ENCODE data around the gene PPP1R27. TPM values are rescaled to one million over a fixed set of nuclear protein-coding genes. Genes with fewer than 3 reads are reported as not detected.

PPP1R27 gene
- total RNA-seq: not detected in 2 replicates

GRCh38 chr17:81834831-81835267 is at the start of gene PPP1R27:
Gene PPP1R27, minus strand, starts transcription at chr17:81835050. Its CDS starts 97 bp downstream, at chr17:81834953.

GRCh38 chr17:81870981-81871386 is 36.1 kb upstream of the PPP1R27 start, which contains the start of gene ARHGDIA:
Gene ARHGDIA, minus strand, starts transcription at chr17:81871337. Its CDS starts 1,407 bp downstream, at chr17:81869930.

GRCh38 chr17:81859906-81860755 is 25.3 kb upstream of the PPP1R27 start, which contains the start of gene P4HB:
Gene P4HB, minus strand, starts transcription at chr17:81860535. Its CDS starts 64 bp downstream, at chr17:81860471.

GRCh38 chr17:81833160-81833920 is 1.5 kb downstream of the PPP1R27 start, which contains the start of gene MCRIP1:
Gene MCRIP1, minus strand, starts transcription at chr17:81833291. Its CDS starts 8,785 bp downstream, at chr17:81824506.

GRCh38 chr17:81803728-81804558 is 30.9 kb downstream of the PPP1R27 start, which contains the start of gene GCGR:
Gene GCGR, plus strand, starts transcription at chr17:81804150. Its CDS starts 4,869 bp downstream, at chr17:81809019.

Other genes starting within 250 kb of the PPP1R27 start
- gene NPLOC4, start 197.9 kb downstream of the PPP1R27 start, total RNA-seq: 47.5 and 50.4 TPM in 2 replicates
- gene TSPAN10, start 197.9 kb downstream of the PPP1R27 start, total RNA-seq: 0.49 and 0.72 TPM in 2 replicates
- not detected in 2 replicates for gene PDE6G, start 178.5 kb downstream of the PPP1R27 start, total RNA-seq
- gene OXLD1, start 168.4 kb downstream of the PPP1R27 start, total RNA-seq: 52.0 and 55.6 TPM in 2 replicates
- gene CCDC137, start 168.3 kb downstream of the PPP1R27 start, total RNA-seq: 10.9 and 30.5 TPM in 2 replicates
- 41.5 and 45.0 TPM in 2 replicates for gene ARL16, start 151.3 kb downstream of the PPP1R27 start, total RNA-seq
- 74.9 and 84.9 TPM in 2 replicates for gene HGS, start 151.0 kb downstream of the PPP1R27 start, total RNA-seq
- gene MRPL12, start 131.7 kb downstream of the PPP1R27 start, total RNA-seq: 45.7 and 65.5 TPM in 2 replicates
- gene SLC25A10, start 122.8 kb downstream of the PPP1R27 start, total RNA-seq: 11.8 and 12.3 TPM in 2 replicates
- not detected in 2 replicates for gene GCGR, start 30.9 kb downstream of the PPP1R27 start, total RNA-seq
- 79.1 and 107 TPM in 2 replicates for gene MCRIP1, start 1.8 kb downstream of the PPP1R27 start, total RNA-seq
- gene P4HB, start 25.5 kb upstream of the PPP1R27 start, total RNA-seq: 3,334 and 3,459 TPM in 2 replicates
- 303 and 339 TPM in 2 replicates for gene ARHGDIA, start 36.3 kb upstream of the PPP1R27 start, total RNA-seq
- 55.6 and 108 TPM in 2 replicates for gene ALYREF, start 56.5 kb upstream of the PPP1R27 start, total RNA-seq
- 195 and 225 TPM in 2 replicates for gene ANAPC11, start 56.7 kb upstream of the PPP1R27 start, total RNA-seq
- 6.6 TPM in 1 of 2 replicates, not detected in the other for gene NPB, start 67.2 kb upstream of the PPP1R27 start, total RNA-seq
- 28.3 and 50.5 TPM in 2 replicates for gene PCYT2, start 76.3 kb upstream of the PPP1R27 start, total RNA-seq
- 13.1 and 14.3 TPM in 2 replicates for gene SIRT7, start 83.1 kb upstream of the PPP1R27 start, total RNA-seq
- gene MAFG, start 92.7 kb upstream of the PPP1R27 start, total RNA-seq: 12.8 and 18.1 TPM in 2 replicates
- 155 and 219 TPM in 2 replicates for gene PYCR1, start 102.2 kb upstream of the PPP1R27 start, total RNA-seq
- not detected in 2 replicates for gene MYADML2, start 112.2 kb upstream of the PPP1R27 start, total RNA-seq
- gene NOTUM, start 126.1 kb upstream of the PPP1R27 start, total RNA-seq: not detected in 2 replicates
- gene ASPSCR1, start 142.6 kb upstream of the PPP1R27 start, total RNA-seq: 14.3 and 17.8 TPM in 2 replicates
- 69.9 and 77.9 TPM in 2 replicates for gene CENPX, start 187.8 kb upstream of the PPP1R27 start, total RNA-seq
- gene LRRC45, start 188.3 kb upstream of the PPP1R27 start, total RNA-seq: 7.9 and 8.8 TPM in 2 replicates
- 32.6 and 38.8 TPM in 2 replicates for gene RAC3, start 196.6 kb upstream of the PPP1R27 start, total RNA-seq
- gene DCXR, start 202.6 kb upstream of the PPP1R27 start, total RNA-seq: 83.4 and 156 TPM in 2 replicates
- gene RFNG, start 216.8 kb upstream of the PPP1R27 start, total RNA-seq: 34.7 and 43.7 TPM in 2 replicates
- gene GPS1, start 216.8 kb upstream of the PPP1R27 start, total RNA-seq: 91.0 and 91.7 TPM in 2 replicates
- gene DUS1L, start 230.8 kb upstream of the PPP1R27 start, total RNA-seq: 33.0 and 34.7 TPM in 2 replicates

Data from cardiac atrium fibroblast (primary cell).